HL-60 (cell line): Measurements from ENCODE around the gene SPSB4.

Experiments used
- GABPA ChIP-seq: IDR thresholded peaks from 2 replicates; pipeline ENCODE4 v1.6.1; 2012; ENCODE audit warnings: low read depth
- POLR2AphosphoS5 ChIP-seq: IDR thresholded peaks from 2 replicates; pipeline ENCODE4 v1.6.1; 2012; ENCODE audit warnings: low read depth
- REST ChIP-seq: IDR thresholded peaks from 2 replicates; pipeline ENCODE4 v1.6.1; 2012; ENCODE audit warnings: low read depth; ENCODE audit not compliant: insufficient replicate concordance
- TF ChIP-seq, protein P1 (sequence below): IDR thresholded peaks from one replicate; pipeline ENCODE4 v1.5.1; 2011; ENCODE audit warnings: low read length, control low read depth, inconsistent platforms; ENCODE audit not compliant: insufficient read depth

DNA sequence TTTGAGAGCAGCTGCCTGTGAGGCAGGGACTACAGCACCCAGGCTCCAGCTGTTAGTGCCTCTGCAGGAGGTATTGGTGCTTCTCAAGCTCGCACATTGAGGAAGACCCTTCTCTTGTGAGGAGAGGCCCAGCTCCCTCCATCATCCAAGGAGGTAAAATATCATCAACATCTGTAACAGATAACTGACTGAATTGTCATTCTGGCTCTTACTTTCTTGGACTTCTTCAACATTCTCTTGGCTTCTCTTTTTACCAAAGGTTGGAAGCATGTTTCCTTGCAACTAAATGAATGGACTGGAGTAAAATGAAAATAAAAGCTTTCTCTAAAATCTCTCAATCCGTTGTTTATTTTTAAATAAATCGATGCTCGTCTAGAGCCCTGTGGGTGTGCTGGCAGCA, 127.4 kb downstream of the SPSB4 start:
- TF ChIP-seq, protein P1, sequence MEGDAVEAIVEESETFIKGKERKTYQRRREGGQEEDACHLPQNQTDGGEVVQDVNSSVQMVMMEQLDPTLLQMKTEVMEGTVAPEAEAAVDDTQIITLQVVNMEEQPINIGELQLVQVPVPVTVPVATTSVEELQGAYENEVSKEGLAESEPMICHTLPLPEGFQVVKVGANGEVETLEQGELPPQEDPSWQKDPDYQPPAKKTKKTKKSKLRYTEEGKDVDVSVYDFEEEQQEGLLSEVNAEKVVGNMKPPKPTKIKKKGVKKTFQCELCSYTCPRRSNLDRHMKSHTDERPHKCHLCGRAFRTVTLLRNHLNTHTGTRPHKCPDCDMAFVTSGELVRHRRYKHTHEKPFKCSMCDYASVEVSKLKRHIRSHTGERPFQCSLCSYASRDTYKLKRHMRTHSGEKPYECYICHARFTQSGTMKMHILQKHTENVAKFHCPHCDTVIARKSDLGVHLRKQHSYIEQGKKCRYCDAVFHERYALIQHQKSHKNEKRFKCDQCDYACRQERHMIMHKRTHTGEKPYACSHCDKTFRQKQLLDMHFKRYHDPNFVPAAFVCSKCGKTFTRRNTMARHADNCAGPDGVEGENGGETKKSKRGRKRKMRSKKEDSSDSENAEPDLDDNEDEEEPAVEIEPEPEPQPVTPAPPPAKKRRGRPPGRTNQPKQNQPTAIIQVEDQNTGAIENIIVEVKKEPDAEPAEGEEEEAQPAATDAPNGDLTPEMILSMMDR, result no peak
- TF ChIP-seq POLR2AphosphoS5, result no peak
- TF ChIP-seq REST, result no peak
- TF ChIP-seq GABPA, result no peak
